ENCODE measurements around the gene TDRD3. TPM values are rescaled to one million over a fixed set of nuclear protein-coding genes. Genes with fewer than 3 reads are reported as not detected.

TDRD3 gene
- total RNA-seq, 6 donors from 2014 or later, result 16.0 to 56.4 (median 25.8) TPM

- ATAC-seq (ENCODE audit: low FRiP score in 2 of 2), result no peak
- peaks cover 0 to 3% (median 0%) of the 10 kb centered on the region in 4 donors for H3K36me3 ChIP-seq
- no peak for TF ChIP-seq POLR2AphosphoS5 (IDR thresholded peaks at IDR 0.05)
- TF ChIP-seq, protein P1, sequence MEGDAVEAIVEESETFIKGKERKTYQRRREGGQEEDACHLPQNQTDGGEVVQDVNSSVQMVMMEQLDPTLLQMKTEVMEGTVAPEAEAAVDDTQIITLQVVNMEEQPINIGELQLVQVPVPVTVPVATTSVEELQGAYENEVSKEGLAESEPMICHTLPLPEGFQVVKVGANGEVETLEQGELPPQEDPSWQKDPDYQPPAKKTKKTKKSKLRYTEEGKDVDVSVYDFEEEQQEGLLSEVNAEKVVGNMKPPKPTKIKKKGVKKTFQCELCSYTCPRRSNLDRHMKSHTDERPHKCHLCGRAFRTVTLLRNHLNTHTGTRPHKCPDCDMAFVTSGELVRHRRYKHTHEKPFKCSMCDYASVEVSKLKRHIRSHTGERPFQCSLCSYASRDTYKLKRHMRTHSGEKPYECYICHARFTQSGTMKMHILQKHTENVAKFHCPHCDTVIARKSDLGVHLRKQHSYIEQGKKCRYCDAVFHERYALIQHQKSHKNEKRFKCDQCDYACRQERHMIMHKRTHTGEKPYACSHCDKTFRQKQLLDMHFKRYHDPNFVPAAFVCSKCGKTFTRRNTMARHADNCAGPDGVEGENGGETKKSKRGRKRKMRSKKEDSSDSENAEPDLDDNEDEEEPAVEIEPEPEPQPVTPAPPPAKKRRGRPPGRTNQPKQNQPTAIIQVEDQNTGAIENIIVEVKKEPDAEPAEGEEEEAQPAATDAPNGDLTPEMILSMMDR (IDR thresholded peaks at IDR 0.05), result no peak
- TF ChIP-seq POLR2A (IDR thresholded peaks at IDR 0.05), result no peak
- TF ChIP-seq EP300 (IDR thresholded peaks at IDR 0.05), result no peak
- 95 to 97% methylated on average over 4 of the region's 4 CpGs for WGBS, 2 donors
- H3K4me3 ChIP-seq, result no peak overlapping the region
- H3K4me1 ChIP-seq, result no peaks in the 10 kb centered on the region
- DNase-seq, result no peak
- no peaks in the 10 kb centered on the region for H3K9me3 ChIP-seq
- H3K27me3 ChIP-seq, result no peaks in the 10 kb centered on the region
- H3K27ac ChIP-seq, result no peak overlapping the region
These were observed 143.3 kb downstream of the TDRD3 start for GRCh38 chr13:60540276-60540675.

GRCh38 chr13:60562096-60562780, 165.2 kb downstream of the TDRD3 start:
- no peak for ATAC-seq (ENCODE audit: low FRiP score in 2 of 2)
- no peak for DNase-seq
- 90% methylated on average over 5 of the region's 5 CpGs for WGBS, 2 donors
- Histone ChIP-seq H3K36me3 (peaks cover 0 to under 1% (median 0%) of the 10 kb centered on the region in 4 donors), H3K4me3 (no peak overlapping the region), H3K4me1 (no peaks in the 10 kb centered on the region), H3K27ac (no peak overlapping the region), H3K27me3 (no peaks in the 10 kb centered on the region), H3K9me3 (no peaks in the 10 kb centered on the region)
- TF ChIP-seq, protein P1 (IDR thresholded peaks at IDR 0.05), result no peak
- TF ChIP-seq POLR2AphosphoS5 (IDR thresholded peaks at IDR 0.05) (no peak), EP300 (IDR thresholded peaks at IDR 0.05) (no peak), POLR2A (IDR thresholded peaks at IDR 0.05) (no peak)

DNA sequence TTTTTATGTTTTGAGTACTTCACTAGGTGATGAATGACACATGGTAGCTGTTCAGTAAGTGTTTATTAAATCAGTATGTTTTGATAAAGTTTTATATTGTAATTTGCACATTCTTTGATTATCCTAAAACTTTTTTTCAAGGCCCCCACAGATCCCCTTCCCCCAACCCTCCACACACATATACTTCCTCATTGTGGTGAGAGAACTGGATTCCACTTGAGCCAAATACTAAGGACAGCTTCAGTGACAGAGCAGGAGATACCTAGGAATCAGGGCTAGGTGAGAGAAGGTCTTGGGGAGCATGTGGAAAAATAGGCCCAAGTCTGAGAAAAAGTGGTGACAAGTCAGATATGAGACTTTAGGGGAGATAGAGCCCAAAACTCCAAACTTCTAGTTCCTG, 174.6 kb downstream of the TDRD3 start:
- Histone ChIP-seq H3K27ac (no peak overlapping the region), H3K27me3 (no peaks in the 10 kb centered on the region), H3K36me3 (peaks cover 0 to 26% (median 5%) of the 10 kb centered on the region in 4 donors), H3K4me1 (no peaks in the 10 kb centered on the region), H3K4me3 (no peak overlapping the region), H3K9me3 (no peaks in the 10 kb centered on the region)
- DNase-seq (no peak), ATAC-seq (ENCODE audit: low FRiP score in 2 of 2) (no peak)
- TF ChIP-seq EP300 (IDR thresholded peaks at IDR 0.05), result no peak
- no peak for TF ChIP-seq POLR2AphosphoS5 (IDR thresholded peaks at IDR 0.05)
- TF ChIP-seq POLR2A (IDR thresholded peaks at IDR 0.05), result no peak
- TF ChIP-seq, protein P1 (IDR thresholded peaks at IDR 0.05), result no peak

GRCh38 chr13:60572003-60572798, 175.2 kb downstream of the TDRD3 start:
- H3K9me3 ChIP-seq, result no peaks in the 10 kb centered on the region
- 64 to 69% methylated on average over 5 of the region's 5 CpGs for WGBS, 2 donors
- no peaks in the 10 kb centered on the region for H3K27me3 ChIP-seq
- no peak overlapping the region for H3K4me3 ChIP-seq
- H3K36me3 ChIP-seq, result peaks cover 0 to 26% (median 5%) of the 10 kb centered on the region in 4 donors
- no peak for DNase-seq
- no peak for ATAC-seq (ENCODE audit: low FRiP score in 2 of 2)
- no peak for TF ChIP-seq POLR2A (IDR thresholded peaks at IDR 0.05)
- TF ChIP-seq, protein P1 (IDR thresholded peaks at IDR 0.05), result no peak
- TF ChIP-seq EP300 (IDR thresholded peaks at IDR 0.05), result no peak
- no peak for TF ChIP-seq POLR2AphosphoS5 (IDR thresholded peaks at IDR 0.05)
- no peak overlapping the region for H3K27ac ChIP-seq
- H3K4me1 ChIP-seq, result no peaks in the 10 kb centered on the region
